ENCODE data around the gene FER. TPM values are rescaled to one million over a fixed set of nuclear protein-coding genes. Genes with fewer than 3 reads are reported as not detected.

FER gene
- total and polyA plus RNA-seq, 2 of the 8 experiments (the other 6 are each of a cell fraction or from before 2014, with no cell fraction given): 1.3 to 15.8 TPM

GRCh38 chr5:109063223-109063622 is 315.5 kb downstream of the FER start:
- H3K79me2 ChIP-seq (ENCODE audit: control insufficient read depth in 1 of 2, insufficient read depth in 2 of 2, low read length in 2 of 2): no peaks in the 10 kb centered on the region
- H3K56ac ChIP-seq (replicated peaks; ENCODE audit: insufficient read length, low read depth, low read length): no peak overlapping the region
- no peak overlapping the region for H4K91ac ChIP-seq (replicated peaks; ENCODE audit: insufficient read length, low read length)
- FAIRE-seq (peak; percentile 42), DNase-seq (ENCODE audit: low read depth in 1 of 2, low spot score in 2 of 2) (no peak)
- H2BK120ac ChIP-seq (replicated peaks; ENCODE audit: low read depth, low read length): no peak overlapping the region
- H2AFZ ChIP-seq (ENCODE audit: low read length): no peak overlapping the region
- no peak overlapping the region for H3K4ac ChIP-seq (replicated peaks; ENCODE audit: insufficient read length, low read depth, low read length)
- H3K9ac ChIP-seq (replicated peaks in 1 of 4; ENCODE audit: extremely low read depth in 1 of 4, low read depth in 3 of 4, low read length in 3 of 4): no peak overlapping the region
- POLR2A ChIA-PET (ENCODE audit: partially characterized antibody): no interaction called here
- CTCF ChIA-PET (ENCODE audit: partially characterized antibody): no interaction called here
- no peaks in the 10 kb centered on the region for H3K9me3 ChIP-seq (ENCODE audit: insufficient read depth in 2 of 2, low read depth in 1 of 2, low read length in 1 of 2)
- H4K20me1 ChIP-seq (replicated peaks in 1 of 2; ENCODE audit: control insufficient read depth in 1 of 2, insufficient read depth in 2 of 2, low read length in 2 of 2): no peaks in the 10 kb centered on the region
- 94% methylated on average over 1 of the region's 1 CpG; no CpG with 5 or more reads in 1 of the 2 experiments for WGBS, 2 experiments (ENCODE audit: extremely low coverage in 1 of 2, insufficient coverage in 1 of 2, insufficient read length in 1 of 2, insufficient replicate concordance in 2 of 2, low coverage in 1 of 2, low lambda C conversion rate in 2 of 2, missing lambda C conversion rate in 1 of 2)
- no peak overlapping the region for H2BK20ac ChIP-seq (ENCODE audit: low read length)
- H2BK15ac ChIP-seq (ENCODE audit: low read length): no peak overlapping the region
- H3K36me3 ChIP-seq (ENCODE audit: control insufficient read depth in 2 of 4, insufficient read depth in 4 of 4, low read length in 3 of 4): no peaks in the 10 kb centered on the region
- no peak overlapping the region for H3K14ac ChIP-seq (ENCODE audit: insufficient read length)
- H3K4me1 ChIP-seq (replicated peaks in 1 of 4; ENCODE audit: control insufficient read depth in 3 of 4, insufficient read depth in 4 of 4, low read length in 3 of 4): no peaks in the 10 kb centered on the region
- no peak overlapping the region for H2BK5ac ChIP-seq (ENCODE audit: low read depth, low read length)
- H3K23ac ChIP-seq (ENCODE audit: insufficient read length): no peak overlapping the region
- no peak overlapping the region for H4K5ac ChIP-seq (ENCODE audit: insufficient read length, low read depth, low read length)
- H3K4me3 ChIP-seq (ENCODE audit: extremely low read depth in 1 of 4, insufficient read depth in 2 of 4, low read depth in 3 of 4, low read length in 4 of 4): no peak overlapping the region
- H2BK12ac ChIP-seq (ENCODE audit: low read depth, low read length): no peak overlapping the region
- H2AK5ac ChIP-seq (ENCODE audit: low read depth, low read length): no peak overlapping the region
- H3K27me3 ChIP-seq (replicated peaks in 1 of 4; ENCODE audit: control insufficient read depth in 3 of 4, extremely low read depth in 1 of 4, insufficient read depth in 3 of 4, low read length in 3 of 4): no peaks in the 10 kb centered on the region
- no peaks in the 10 kb centered on the region for H3K23me2 ChIP-seq (ENCODE audit: low read depth, low read length)
- no peak overlapping the region for H4K8ac ChIP-seq (ENCODE audit: extremely low read depth, insufficient read depth, low read length)
- H3K79me1 ChIP-seq (ENCODE audit: low read depth, low read length): no peaks in the 10 kb centered on the region
- no peak overlapping the region for H3K27ac ChIP-seq (ENCODE audit: low read depth, low read length)
- H3K18ac ChIP-seq (ENCODE audit: extremely low read depth, low read length): no peak overlapping the region
- H3K4me2 ChIP-seq (ENCODE audit: insufficient read depth in 1 of 2, low read depth in 2 of 2, low read length in 2 of 2): no peak overlapping the region
- no peak for TF ChIP-seq NANOG (IDR thresholded peaks at IDR 0.05; ENCODE audit: insufficient read depth, low read depth, low read length, poor library complexity, severe bottlenecking)
- TF ChIP-seq TCF12 (IDR thresholded peaks at IDR 0.05; ENCODE audit: low read depth, low read length): no peak
- TF ChIP-seq JUN (IDR thresholded peaks at IDR 0.05; ENCODE audit: low read depth, low read length): no peak
- TF ChIP-seq CREB1 (IDR thresholded peaks at IDR 0.05): no peak
